Left ventricle myocardium inferior (tissue), 1 donor: ENCODE measurements around the gene GLRX2. TPM values are rescaled to one million over a fixed set of nuclear protein-coding genes. Genes with fewer than 3 reads are reported as not detected.
A peak's percentile ranks its signal among the peaks of the same experiment; 100 is the strongest.

Experiments used
- DNase-seq: peaks from one replicate; pipeline ENCODE4 v3.0.0-alpha.2; 2020
- H3K27ac ChIP-seq: fragments of 200-600 bp; replicated peaks from 2 replicates; pipeline ENCODE4 v1.8.0; 2021
- H3K27me3 ChIP-seq: fragments of 200-600 bp; 2 replicates; pipeline ENCODE4 v1.8.0; 2021; ENCODE audit warnings: low read depth
- H3K36me3 ChIP-seq: fragments of 200-600 bp; 2 replicates; pipeline ENCODE4 v1.8.0; 2021
- H3K4me1 ChIP-seq: fragments of 200-600 bp; 2 replicates; pipeline ENCODE4 v1.8.0; 2021
- H3K4me3 ChIP-seq: fragments of 200-600 bp; 2 replicates; pipeline ENCODE4 v1.8.0; 2021; ENCODE audit warnings: mild to moderate bottlenecking, moderate library complexity
- H3K9me3 ChIP-seq: fragments of 200-600 bp; replicated peaks from 2 replicates; pipeline ENCODE4 v1.8.0; 2021
- CTCF ChIP-seq: fragments of 200-600 bp; IDR thresholded peaks from 2 replicates; pipeline ENCODE4 v1.8.0; 2021; ENCODE audit warnings: antibody characterized with exemption, mild to moderate bottlenecking, borderline replicate concordance
- intact Hi-C: fragments of 100-400 bp; cut with micrococcal nuclease; formaldehyde crosslinking; loops from one replicate; pipeline ENCODE4 v1.11.0; 2022
- total RNA-seq: library from RNA; stranded (reverse); fragmentation: NEBNext Ultra II Directional; extraction: Animal tissue kit (Norgen Biotek cat#: 25700); gene quantifications from one replicate; pipeline ENCODE4 v1.2.1, GENCODE V29; 2021
- donor health status: DM: no; HTN: yes; CAD: no; lungs with severe emphysema.

GLRX2 gene
- total RNA-seq, 1 donor from 2014 or later = 31.8 TPM

GRCh38 chr1:193065954-193066353 is 39.3 kb downstream of the GLRX2 start:
- Histone ChIP-seq H3K27me3 (no peaks in the 10 kb centered on the region), H3K4me1 (peaks cover 89% of the 10 kb centered on the region), H3K27ac (no peak overlapping the region), H3K36me3 (peaks cover 5% of the 10 kb centered on the region), H3K4me3 (no peak overlapping the region), H3K9me3 (no peaks in the 10 kb centered on the region)
- intact Hi-C loops = no loop called here
- TF ChIP-seq CTCF = no peak
- DNase-seq = no peak

GRCh38 chr1:193062698-193063463 is 42.3 kb downstream of the GLRX2 start:
- Histone ChIP-seq H3K27me3 (no peaks in the 10 kb centered on the region), H3K9me3 (no peaks in the 10 kb centered on the region), H3K4me1 (peaks cover 86% of the 10 kb centered on the region), H3K27ac (no peak overlapping the region), H3K36me3 (no peaks in the 10 kb centered on the region), H3K4me3 (no peak overlapping the region)
- no peak for DNase-seq
- no peak for TF ChIP-seq CTCF
- intact Hi-C loops = no loop called here

GRCh38 chr1:193060938-193061337 is 44.3 kb downstream of the GLRX2 start:
- intact Hi-C loops = no loop called here
- H3K4me3 ChIP-seq = peak overlapping the region; percentile 90
- no peaks in the 10 kb centered on the region for H3K9me3 ChIP-seq
- peaks cover 80% of the 10 kb centered on the region for H3K4me1 ChIP-seq
- H3K27me3 ChIP-seq = no peaks in the 10 kb centered on the region
- DNase-seq = no peak
- no peak for TF ChIP-seq CTCF
- H3K27ac ChIP-seq = peak overlapping the region; percentile 98
- H3K36me3 ChIP-seq = no peaks in the 10 kb centered on the region

GRCh38 chr1:193060406-193060805 is 44.8 kb downstream of the GLRX2 start:
- Histone ChIP-seq H3K36me3 (no peaks in the 10 kb centered on the region), H3K4me3 (peak overlapping the region; percentile 90), H3K27me3 (no peaks in the 10 kb centered on the region), H3K9me3 (no peaks in the 10 kb centered on the region), H3K27ac (peak overlapping the region; percentile 98), H3K4me1 (peaks cover 76% of the 10 kb centered on the region)
- TF ChIP-seq CTCF = no peak
- intact Hi-C loops = no loop called here
- no peak for DNase-seq

- Histone ChIP-seq H3K9me3 (no peaks in the 10 kb centered on the region), H3K27me3 (no peaks in the 10 kb centered on the region), H3K4me1 (peaks cover 76% of the 10 kb centered on the region), H3K36me3 (no peaks in the 10 kb centered on the region), H3K27ac (peak overlapping the region; percentile 98), H3K4me3 (peak overlapping the region; percentile 90)
- intact Hi-C loops = no loop called here
- TF ChIP-seq CTCF = no peak
- no peak for DNase-seq
Observed at GRCh38 chr1:193060115-193060403, 45.2 kb downstream of the GLRX2 start.
